ENCODE results near the gene IPO13. TPM values are rescaled to one million over a fixed set of nuclear protein-coding genes. Genes with fewer than 3 reads are reported as not detected.

IPO13 gene
- total and polyA plus RNA-seq, 4 donors = 8.6 to 15.1 (median 10.5) TPM

DNA sequence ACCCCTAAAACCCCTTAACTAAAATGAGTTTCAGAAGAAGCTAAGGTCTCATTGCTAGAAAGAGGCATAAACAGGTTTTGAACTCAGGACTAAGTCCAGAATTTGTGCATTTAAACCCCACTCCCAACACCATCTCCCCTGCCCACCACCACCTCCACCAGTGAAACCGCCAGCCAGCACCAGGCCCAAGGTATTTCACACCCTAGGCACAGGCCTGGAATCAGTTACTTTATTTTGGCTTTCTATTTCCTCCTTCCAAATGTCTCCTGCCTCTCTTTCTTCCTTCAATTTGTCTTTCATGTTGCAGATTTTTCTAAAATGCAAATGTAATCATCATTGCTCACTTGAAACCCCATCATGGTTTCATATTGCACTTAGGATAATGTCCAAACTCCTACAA, 1.9 kb upstream of the IPO13 start:
- 95% methylated on average over 1 of the region's 1 CpG for WGBS
- H3K27me3 ChIP-seq (ENCODE audit: control insufficient read depth in 4 of 4, insufficient read depth in 4 of 4, low read length in 3 of 4) = no peaks in the 10 kb centered on the region
- peaks cover 5 to 28% (median 22%) of the 10 kb centered on the region in 4 donors for H3K4me1 ChIP-seq (ENCODE audit: control insufficient read depth in 4 of 4, insufficient read depth in 4 of 4, low read length in 3 of 4)
- peaks cover 0 to under 1% (median 0%) of the 10 kb centered on the region in 4 donors for H3K36me3 ChIP-seq (ENCODE audit: control insufficient read depth in 4 of 4, insufficient read depth in 3 of 4, low read depth in 1 of 4, low read length in 3 of 4)
- no peak for TF ChIP-seq HNF4A (conservative IDR thresholded peaks at IDR 0.05)
- TF ChIP-seq NR2F2 (IDR thresholded peaks at IDR 0.05) = no peak
- TF ChIP-seq TAF1 (conservative IDR thresholded peaks at IDR 0.05) = no peak
- no peak overlapping the region for H3K4me3 ChIP-seq (ENCODE audit: low read depth in 1 of 3, low read length in 3 of 3)
- H3K9ac ChIP-seq (ENCODE audit: low read depth in 1 of 2, low read length in 2 of 2) = no peak overlapping the region
- no peak for DNase-seq (ENCODE audit: low spot score)
- no peaks in the 10 kb centered on the region for H3K9me3 ChIP-seq (ENCODE audit: control insufficient read depth in 4 of 4, low read length in 3 of 4)
- H3K27ac ChIP-seq (ENCODE audit: low read depth in 1 of 2, low read length in 2 of 2) = no peak overlapping the region

DNA sequence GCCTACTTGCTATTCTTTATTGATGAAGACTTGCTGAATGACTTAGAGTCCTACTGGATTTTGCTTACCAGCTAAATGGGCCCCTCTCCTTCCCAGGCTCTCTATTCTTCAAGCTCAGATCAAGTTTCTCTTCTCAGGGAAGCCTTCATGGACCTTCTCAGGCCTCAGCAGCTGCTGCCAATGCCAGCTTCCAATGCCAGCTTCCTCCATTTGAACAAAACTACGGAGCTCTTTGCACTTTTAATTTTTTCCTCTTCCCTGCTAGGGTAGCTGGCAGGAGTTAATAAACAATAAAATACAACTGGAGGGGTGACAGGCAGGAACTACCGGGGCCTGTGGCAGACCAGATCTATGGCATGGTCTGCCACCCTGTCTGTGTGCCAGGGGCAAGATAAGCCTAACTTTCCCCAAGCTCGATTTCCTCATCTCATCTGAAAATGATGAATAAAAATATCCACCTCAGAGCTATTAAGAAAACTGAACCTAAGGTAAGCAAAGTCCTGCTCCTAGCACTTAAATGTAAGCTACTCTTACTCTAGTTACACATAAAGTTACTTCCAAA, 995 bp upstream of the IPO13 start:
- Histone ChIP-seq H3K4me3 (ENCODE audit: low read depth in 1 of 3, low read length in 3 of 3) (peak overlapping the region; percentile 66 to 85 (median 78)), H3K9me3 (ENCODE audit: control insufficient read depth in 4 of 4, low read length in 3 of 4) (no peaks in the 10 kb centered on the region), H3K27me3 (ENCODE audit: control insufficient read depth in 4 of 4, insufficient read depth in 4 of 4, low read length in 3 of 4) (no peaks in the 10 kb centered on the region), H3K9ac (ENCODE audit: low read depth in 1 of 2, low read length in 2 of 2) (peak overlapping the region; percentile 69 to 84), H3K4me1 (ENCODE audit: control insufficient read depth in 4 of 4, insufficient read depth in 4 of 4, low read length in 3 of 4) (peaks cover 5 to 28% (median 22%) of the 10 kb centered on the region in 4 donors), H3K36me3 (ENCODE audit: control insufficient read depth in 4 of 4, insufficient read depth in 3 of 4, low read depth in 1 of 4, low read length in 3 of 4) (peaks cover 0 to 6% (median 0%) of the 10 kb centered on the region in 4 donors), H3K27ac (ENCODE audit: low read depth in 1 of 2, low read length in 2 of 2) (peak overlapping the region; percentile 65 to 98)
- no peak for DNase-seq (ENCODE audit: low spot score)
- WGBS = 3% methylated on average over 3 of the region's 3 CpGs
- no peak for TF ChIP-seq FOXA1 (IDR thresholded peaks at IDR 0.05)

DNA sequence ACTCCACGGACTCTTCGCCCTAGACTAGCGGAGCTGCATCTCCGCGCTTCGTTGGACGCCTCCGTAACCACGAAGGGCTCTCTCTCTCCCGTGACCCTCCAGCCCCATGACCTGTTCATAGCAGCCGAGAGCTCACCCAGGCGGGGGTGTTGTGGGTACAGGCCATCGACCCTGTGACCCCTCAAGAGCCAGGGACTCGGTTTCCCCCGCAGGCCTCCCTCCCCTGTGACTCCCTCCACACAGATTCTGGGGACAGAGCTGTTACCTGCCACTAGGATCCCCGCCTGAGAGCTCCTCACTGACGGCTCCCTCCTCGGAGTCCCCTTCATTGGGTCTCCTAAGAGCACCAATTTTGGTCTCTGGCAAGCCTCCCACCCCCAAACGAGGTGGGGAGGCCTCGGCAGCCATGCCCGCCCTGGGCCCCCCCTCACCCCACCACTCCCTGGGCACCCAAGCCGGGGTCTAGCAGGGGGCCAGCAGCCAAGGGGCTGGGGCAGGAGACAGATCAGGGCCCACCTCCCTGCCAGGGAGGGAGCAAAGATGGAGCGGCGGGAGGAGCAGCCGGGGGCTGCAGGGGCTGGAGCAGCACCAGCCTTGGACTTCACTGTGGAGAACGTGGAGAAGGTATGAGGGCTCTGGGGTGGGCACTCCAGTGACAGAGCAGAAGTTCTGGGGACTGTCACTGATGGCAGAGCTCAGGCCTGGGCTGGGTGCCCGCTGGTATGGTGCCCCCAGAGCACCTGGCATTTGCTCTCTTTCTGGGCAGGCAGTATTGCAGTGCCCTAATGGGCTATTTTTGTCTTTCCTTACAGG, 517 bp downstream of the IPO13 start:
- Histone ChIP-seq H3K4me1 (ENCODE audit: control insufficient read depth in 4 of 4, insufficient read depth in 4 of 4, low read length in 3 of 4) (peaks cover 5 to 28% (median 22%) of the 10 kb centered on the region in 4 donors), H3K4me3 (ENCODE audit: low read depth in 1 of 3, low read length in 3 of 3) (peak overlapping the region; percentile 78 to 99 (median 85)), H3K27ac (ENCODE audit: low read depth in 1 of 2, low read length in 2 of 2) (peak overlapping the region; percentile 89 to 98), H3K27me3 (ENCODE audit: control insufficient read depth in 4 of 4, insufficient read depth in 4 of 4, low read length in 3 of 4) (no peaks in the 10 kb centered on the region), H3K9ac (ENCODE audit: low read depth in 1 of 2, low read length in 2 of 2) (peak overlapping the region; percentile 8 to 84), H3K36me3 (ENCODE audit: control insufficient read depth in 4 of 4, insufficient read depth in 3 of 4, low read depth in 1 of 4, low read length in 3 of 4) (peaks cover 0 to 6% (median 0%) of the 10 kb centered on the region in 4 donors), H3K9me3 (ENCODE audit: control insufficient read depth in 4 of 4, low read length in 3 of 4) (no peaks in the 10 kb centered on the region)
- WGBS = 8% methylated on average over 27 of the region's 27 CpGs
- no peak for TF ChIP-seq HNF4G (IDR thresholded peaks at IDR 0.05)
- no peak for TF ChIP-seq RXRA (IDR thresholded peaks at IDR 0.05)
- TF ChIP-seq FOXA1 (IDR thresholded peaks at IDR 0.05) = no peak
- no peak for TF ChIP-seq HNF4A (conservative IDR thresholded peaks at IDR 0.05)
- no peak for TF ChIP-seq JUND (IDR thresholded peaks at IDR 0.05)
- TF ChIP-seq EGR1 (IDR thresholded peaks at IDR 0.05; ENCODE audit: low read depth in 2 of 2) = no peak
- TF ChIP-seq, protein P1, sequence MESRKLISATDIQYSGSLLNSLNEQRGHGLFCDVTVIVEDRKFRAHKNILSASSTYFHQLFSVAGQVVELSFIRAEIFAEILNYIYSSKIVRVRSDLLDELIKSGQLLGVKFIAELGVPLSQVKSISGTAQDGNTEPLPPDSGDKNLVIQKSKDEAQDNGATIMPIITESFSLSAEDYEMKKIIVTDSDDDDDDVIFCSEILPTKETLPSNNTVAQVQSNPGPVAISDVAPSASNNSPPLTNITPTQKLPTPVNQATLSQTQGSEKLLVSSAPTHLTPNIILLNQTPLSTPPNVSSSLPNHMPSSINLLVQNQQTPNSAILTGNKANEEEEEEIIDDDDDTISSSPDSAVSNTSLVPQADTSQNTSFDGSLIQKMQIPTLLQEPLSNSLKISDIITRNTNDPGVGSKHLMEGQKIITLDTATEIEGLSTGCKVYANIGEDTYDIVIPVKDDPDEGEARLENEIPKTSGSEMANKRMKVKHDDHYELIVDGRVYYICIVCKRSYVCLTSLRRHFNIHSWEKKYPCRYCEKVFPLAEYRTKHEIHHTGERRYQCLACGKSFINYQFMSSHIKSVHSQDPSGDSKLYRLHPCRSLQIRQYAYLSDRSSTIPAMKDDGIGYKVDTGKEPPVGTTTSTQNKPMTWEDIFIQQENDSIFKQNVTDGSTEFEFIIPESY (IDR thresholded peaks at IDR 0.05) = no peak
- TF ChIP-seq RAD21 (IDR thresholded peaks at IDR 0.05) = no peak
- TF ChIP-seq, protein P2, sequence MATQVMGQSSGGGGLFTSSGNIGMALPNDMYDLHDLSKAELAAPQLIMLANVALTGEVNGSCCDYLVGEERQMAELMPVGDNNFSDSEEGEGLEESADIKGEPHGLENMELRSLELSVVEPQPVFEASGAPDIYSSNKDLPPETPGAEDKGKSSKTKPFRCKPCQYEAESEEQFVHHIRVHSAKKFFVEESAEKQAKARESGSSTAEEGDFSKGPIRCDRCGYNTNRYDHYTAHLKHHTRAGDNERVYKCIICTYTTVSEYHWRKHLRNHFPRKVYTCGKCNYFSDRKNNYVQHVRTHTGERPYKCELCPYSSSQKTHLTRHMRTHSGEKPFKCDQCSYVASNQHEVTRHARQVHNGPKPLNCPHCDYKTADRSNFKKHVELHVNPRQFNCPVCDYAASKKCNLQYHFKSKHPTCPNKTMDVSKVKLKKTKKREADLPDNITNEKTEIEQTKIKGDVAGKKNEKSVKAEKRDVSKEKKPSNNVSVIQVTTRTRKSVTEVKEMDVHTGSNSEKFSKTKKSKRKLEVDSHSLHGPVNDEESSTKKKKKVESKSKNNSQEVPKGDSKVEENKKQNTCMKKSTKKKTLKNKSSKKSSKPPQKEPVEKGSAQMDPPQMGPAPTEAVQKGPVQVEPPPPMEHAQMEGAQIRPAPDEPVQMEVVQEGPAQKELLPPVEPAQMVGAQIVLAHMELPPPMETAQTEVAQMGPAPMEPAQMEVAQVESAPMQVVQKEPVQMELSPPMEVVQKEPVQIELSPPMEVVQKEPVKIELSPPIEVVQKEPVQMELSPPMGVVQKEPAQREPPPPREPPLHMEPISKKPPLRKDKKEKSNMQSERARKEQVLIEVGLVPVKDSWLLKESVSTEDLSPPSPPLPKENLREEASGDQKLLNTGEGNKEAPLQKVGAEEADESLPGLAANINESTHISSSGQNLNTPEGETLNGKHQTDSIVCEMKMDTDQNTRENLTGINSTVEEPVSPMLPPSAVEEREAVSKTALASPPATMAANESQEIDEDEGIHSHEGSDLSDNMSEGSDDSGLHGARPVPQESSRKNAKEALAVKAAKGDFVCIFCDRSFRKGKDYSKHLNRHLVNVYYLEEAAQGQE (IDR thresholded peaks at IDR 0.05) = no peak
- no peak for TF ChIP-seq FOXA2 (IDR thresholded peaks at IDR 0.05)
- no peak for TF ChIP-seq NR2F2 (IDR thresholded peaks at IDR 0.05)
- TF ChIP-seq TAF1 (conservative IDR thresholded peaks at IDR 0.05) = no peak
- no peak for TF ChIP-seq SP1 (IDR thresholded peaks at IDR 0.05)
- no peak for TF ChIP-seq GABPA (IDR thresholded peaks at IDR 0.05 in 1 of 2, conservative IDR thresholded peaks at IDR 0.05 in 1 of 2)
- TF ChIP-seq, protein P3, sequence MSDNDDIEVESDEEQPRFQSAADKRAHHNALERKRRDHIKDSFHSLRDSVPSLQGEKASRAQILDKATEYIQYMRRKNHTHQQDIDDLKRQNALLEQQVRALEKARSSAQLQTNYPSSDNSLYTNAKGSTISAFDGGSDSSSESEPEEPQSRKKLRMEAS (IDR thresholded peaks at IDR 0.05) = no peak
- no peak for TF ChIP-seq YY1 (IDR thresholded peaks at IDR 0.05)
- TF ChIP-seq, protein P4, sequence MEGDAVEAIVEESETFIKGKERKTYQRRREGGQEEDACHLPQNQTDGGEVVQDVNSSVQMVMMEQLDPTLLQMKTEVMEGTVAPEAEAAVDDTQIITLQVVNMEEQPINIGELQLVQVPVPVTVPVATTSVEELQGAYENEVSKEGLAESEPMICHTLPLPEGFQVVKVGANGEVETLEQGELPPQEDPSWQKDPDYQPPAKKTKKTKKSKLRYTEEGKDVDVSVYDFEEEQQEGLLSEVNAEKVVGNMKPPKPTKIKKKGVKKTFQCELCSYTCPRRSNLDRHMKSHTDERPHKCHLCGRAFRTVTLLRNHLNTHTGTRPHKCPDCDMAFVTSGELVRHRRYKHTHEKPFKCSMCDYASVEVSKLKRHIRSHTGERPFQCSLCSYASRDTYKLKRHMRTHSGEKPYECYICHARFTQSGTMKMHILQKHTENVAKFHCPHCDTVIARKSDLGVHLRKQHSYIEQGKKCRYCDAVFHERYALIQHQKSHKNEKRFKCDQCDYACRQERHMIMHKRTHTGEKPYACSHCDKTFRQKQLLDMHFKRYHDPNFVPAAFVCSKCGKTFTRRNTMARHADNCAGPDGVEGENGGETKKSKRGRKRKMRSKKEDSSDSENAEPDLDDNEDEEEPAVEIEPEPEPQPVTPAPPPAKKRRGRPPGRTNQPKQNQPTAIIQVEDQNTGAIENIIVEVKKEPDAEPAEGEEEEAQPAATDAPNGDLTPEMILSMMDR (IDR thresholded peaks at IDR 0.05; ENCODE audit: low read depth, low read length, missing input control) = no peak
- no peak for DNase-seq (ENCODE audit: low spot score)

All from liver (tissue), 9 donors.